Activated T-cell treated with anti-CD3 and anti-CD28 coated beads for 4 hours (primary cell): ENCODE results near the gene GMNN.
"Not testable (repeated sequence)": the region's sequence is repeated elsewhere in the genome, so short reads cannot be mapped to it uniquely, and the experiment has no call there.

Source experiments
- DNase-seq: peaks from one replicate; pipeline ENCODE4 v3.0.0-alpha.2; 2020

The GMNN gene

DNA sequence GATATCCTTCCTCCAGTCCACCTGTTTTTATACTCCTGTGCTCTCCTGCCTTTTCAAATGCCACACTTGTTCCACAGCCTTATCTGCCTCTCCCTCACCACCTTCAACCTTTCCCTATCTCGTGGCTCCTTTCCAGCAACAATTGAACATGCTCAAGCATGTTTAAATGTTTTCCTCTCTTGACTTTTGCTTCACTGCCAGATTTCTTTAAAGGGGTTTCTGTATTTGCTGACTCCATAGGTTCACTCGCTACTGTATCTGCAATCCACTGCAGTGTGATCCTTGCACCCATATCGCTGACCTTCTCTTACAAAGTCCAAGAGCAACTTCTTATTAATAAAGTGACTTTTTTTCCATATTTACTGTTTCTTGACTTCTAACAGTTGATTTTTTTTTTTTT lies 11.2 kb upstream of the GMNN start:
- DNase-seq, result no peak

GRCh38 chr6:24764833-24765828 lies 9.6 kb upstream of the GMNN start:
- not testable (repeated sequence) for DNase-seq

GRCh38 chr6:24765968-24766367 lies 8.8 kb upstream of the GMNN start:
- DNase-seq, result not testable (repeated sequence)

DNA sequence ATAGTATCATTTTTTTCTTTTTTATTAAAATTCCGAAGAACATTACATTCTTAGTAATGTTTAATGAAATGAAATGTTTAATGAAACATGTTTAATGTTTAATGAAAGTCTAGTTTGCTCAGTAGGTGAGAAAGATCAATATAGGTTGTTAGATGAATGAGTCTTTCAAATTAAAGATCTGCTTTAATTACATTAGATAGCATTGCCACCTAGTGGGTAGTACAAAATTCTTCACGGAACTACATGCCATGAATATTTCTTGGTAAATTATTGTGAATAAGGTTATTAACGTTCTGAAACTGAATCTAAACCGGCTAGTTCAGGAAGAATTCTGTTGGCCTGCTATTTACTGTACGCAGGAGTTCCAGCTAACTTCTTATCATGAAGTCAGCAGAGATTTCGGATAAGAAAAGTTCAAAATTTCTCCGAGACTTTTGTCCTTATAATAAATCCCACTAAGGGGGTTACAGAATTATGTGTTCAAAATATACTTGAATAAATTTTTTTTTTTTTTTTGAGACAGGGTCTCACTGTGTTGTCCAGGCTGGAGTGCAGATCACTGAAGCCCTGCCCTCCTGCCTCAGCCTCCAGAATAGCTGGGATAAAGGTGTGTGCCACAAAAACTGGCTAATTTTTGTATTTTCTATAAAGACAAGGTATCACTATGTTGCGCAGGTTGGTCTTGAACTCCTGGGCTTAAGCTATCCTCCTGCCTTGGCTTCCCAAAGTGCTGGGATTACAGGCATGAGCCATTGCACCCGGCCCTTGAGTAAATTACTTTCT lies 7.9 kb upstream of the GMNN start:
- no peak for DNase-seq

DNA sequence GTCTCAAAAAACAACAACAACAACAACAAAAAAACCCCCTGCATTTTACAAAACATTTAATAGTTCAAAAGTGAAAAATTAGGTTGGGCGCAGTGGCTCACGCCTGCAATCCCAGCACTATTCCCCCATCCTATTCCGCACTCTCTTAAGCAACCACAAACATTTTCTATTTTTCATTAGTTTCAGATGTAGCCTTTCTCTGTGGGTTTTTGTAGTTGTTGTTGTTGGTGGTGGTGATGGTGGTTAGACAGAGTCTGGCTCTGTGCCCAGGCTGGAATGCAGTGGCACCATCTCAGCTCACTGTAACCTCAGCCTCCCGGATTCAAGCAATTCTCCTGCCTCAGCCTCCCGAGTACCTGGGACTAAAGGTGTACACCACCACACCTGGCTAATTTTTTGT lies 6.4 kb upstream of the GMNN start:
- DNase-seq, result no peak

- DNase-seq, result peak; percentile 5
Observed at GRCh38 chr6:24775520-24776058, 852 bp downstream of the GMNN start.

GRCh38 chr6:24777227-24777626 lies 2.5 kb downstream of the GMNN start:
- no peak for DNase-seq

- no peak for DNase-seq
Observed at GRCh38 chr6:24778121-24778520, 3.4 kb downstream of the GMNN start.

- DNase-seq, result no peak
Observed at GRCh38 chr6:24778878-24779277, 4.1 kb downstream of the GMNN start.

DNA sequence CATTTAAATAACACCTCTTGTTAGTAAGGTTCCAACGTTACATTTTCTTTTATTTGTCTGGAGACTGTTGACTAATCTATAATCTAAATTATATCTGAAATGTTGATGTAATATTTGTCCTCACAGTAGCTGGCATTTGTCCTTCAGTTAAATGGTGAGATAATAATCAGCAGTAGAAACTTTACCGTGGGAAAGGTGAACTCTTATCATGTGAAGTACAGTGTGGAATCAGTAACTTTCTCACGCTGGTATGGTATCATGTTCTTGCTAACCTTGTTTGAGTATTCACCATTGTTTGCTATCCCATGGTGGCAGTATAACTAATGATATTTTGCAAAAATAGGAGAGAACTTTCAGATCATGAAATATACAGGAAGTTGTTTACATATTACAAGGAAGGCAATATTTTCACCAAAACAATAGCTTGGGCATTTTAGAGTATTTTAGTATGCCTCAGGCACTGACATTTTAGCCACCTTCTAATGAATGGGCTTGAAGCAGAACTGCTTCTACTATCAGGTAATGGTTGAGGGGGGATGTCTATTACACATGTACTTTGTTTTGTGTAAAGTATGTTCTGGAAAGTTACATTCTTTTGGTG lies 4.8 kb downstream of the GMNN start:
- no peak for DNase-seq

DNA sequence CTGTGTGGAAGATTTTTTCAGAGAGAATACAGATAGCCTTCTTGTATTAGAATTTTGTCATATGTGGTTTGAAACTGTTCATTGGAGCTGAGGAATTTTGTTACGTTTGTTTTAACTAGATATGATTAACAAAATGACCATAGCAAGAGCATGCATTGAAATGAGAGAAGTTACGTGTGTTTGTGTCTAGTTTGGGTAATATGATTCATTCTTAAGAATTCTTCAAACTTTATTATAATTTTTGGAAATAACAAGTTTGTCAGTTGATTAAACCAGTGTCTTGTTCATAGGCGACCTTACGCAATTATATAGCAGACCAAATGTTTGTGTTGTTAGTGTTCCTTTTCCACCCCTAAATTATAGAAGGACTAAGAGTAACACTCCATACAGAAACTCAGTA lies 5.5 kb downstream of the GMNN start:
- DNase-seq, result no peak

- DNase-seq, result no peak
Observed at GRCh38 chr6:24788031-24788665, 13.4 kb downstream of the GMNN start.

GRCh38 chr6:24795106-24795505 lies 20.4 kb downstream of the GMNN start:
- no peak for DNase-seq

GRCh38 chr6:24796616-24797290 lies 22.0 kb downstream of the GMNN start:
- DNase-seq, result no peak

DNA sequence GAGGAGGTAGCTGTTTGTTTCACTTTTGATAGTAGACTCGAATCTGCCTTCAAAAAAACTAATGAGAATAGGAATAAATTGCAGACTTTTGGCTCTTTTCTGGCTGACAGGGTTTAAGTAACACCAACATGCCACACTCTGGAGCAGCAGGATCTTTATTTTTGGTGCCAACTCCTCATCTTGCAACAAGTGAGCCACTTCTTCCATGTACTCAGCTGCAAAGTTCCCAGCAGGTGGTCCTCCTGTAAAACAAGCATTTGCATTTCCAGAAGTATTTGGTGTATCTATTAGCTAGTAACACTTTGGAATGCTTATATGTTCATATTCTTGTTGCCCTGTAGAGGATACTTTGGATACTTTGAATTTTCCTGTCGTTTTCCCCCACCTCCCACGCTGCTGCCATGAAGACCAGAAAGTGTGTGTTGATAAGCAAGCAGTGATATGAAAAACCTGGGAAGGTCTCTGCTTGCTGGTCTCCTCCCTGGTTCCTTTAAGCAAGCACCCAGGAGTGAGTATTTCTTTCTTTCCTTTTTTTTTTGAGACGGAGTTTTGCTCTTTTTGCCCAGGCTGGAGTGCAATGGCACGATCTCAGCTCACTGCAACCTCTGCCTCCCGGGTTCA lies 23.0 kb downstream of the GMNN start:
- no peak for DNase-seq

DNA sequence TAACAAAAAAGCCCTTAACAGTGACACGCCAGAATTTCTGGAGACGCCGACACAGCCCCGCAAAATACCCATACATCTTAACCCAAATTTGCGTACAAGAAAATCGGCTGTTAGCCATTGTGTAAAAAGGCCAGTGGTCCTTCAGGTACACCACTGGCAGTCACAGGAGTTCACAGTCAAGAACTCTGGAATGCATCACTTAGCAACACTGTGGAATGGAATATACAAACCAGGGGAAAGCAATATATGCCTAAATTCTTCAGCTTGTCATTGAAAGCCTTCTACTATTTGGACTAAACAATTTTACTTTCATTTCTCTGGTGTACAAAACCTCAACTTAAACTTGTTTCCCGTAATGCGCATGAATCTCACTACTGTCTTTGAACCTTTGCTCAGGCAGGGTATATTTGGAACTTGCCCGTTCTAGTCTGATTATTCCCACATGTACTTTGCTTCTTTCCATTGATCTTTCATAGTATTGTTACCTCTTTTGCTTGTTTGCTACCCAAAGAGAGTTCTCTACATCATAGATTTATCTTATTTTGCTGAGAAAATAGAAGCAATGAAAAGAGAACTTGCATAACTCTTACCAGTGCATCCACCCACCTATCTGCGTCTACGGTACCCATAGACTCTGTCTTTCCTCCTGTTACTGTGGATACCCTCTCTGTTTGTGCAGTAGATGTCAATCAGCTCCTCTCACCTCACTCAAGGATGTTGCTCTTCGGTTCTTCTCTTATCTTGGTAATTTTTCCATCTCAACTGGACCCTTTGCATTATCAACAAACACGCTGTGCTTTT lies 24.2 kb downstream of the GMNN start, which contains the start of gene ARMH2:
TSS of gene ARMH2 (minus strand) at position 178 of the 801 bp plus-strand sequence. CDS start at position 118, 60 bp downstream.
- no peak for DNase-seq

GRCh38 chr6:24799541-24799915 lies 24.8 kb downstream of the GMNN start:
- no peak for DNase-seq

- DNase-seq, result no peak
Observed at GRCh38 chr6:24802271-24803059, 27.7 kb downstream of the GMNN start.

DNA sequence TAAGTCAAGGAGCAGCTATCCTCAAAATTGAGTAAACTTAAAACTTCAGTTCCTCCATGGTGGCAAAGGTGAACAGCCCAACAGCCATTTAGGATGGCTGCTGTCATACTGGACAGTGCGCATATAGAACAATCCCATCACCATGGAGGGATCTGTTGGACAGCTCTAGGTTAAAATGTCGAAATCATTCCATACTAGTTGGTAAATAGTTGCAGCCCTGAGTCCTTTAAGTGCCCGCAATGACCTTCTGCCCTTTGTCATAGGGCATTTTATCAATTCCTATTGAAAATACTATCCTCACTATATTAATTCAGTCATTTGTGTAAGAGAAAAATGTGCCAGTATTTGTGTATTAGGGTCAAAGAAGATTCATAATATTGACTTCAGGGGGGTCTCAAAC lies 32.8 kb downstream of the GMNN start:
- DNase-seq, result no peak

DNA sequence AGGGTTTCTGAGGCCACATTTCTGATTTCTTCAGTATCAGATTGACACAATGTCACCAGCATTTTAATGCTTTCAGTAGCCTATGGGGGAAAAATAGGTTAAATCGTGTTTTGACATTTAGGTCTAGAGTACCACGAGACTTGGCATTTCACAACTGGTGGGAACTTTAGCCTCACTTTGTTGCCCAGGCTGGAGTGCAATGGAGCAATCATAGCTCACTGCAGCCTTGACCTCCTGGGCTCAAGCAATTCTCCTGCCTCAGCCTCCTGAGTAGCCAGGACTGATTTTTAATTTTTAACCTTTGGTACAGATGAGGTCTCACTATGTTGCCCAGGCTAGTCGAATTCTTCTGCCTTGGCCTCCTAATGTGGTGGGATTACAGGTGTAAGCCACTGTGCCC lies 35.0 kb downstream of the GMNN start:
- DNase-seq, result no peak
